ENCODE results near the gene CMTM8.

Gene CMTM8

GRCh38 chr3:32413845-32414521 is 175.5 kb downstream of the CMTM8 start:
- no peak for DNase-seq (ENCODE audit: low read depth)

- no peak for DNase-seq (ENCODE audit: low read depth)
Measured at GRCh38 chr3:32414522-32415202, 176.2 kb downstream of the CMTM8 start.

DNA sequence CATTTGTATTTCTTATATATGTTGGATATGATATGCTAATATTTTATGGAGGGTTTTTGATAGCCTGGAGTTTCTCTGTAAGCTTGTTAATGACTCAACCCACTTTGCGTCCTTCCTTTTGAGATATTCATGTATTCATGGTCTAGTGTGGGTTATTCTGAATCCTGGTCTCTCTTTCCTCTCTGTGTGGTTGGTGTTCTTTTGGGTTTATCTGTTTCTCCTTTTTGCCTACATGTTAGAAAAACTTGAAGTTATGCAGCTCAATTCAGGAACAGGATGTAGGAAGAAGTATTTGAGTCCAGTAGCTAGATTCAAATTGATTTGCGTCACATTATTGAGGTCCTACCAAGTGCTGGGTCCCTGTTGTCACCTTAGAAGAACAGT is 181.3 kb downstream of the CMTM8 start:
- no peak for DNase-seq (ENCODE audit: low read depth)
